Fibroblast of villous mesenchyme (primary cell): ENCODE results near the gene GEMIN7. TPM values are rescaled to one million over a fixed set of nuclear protein-coding genes. Genes with fewer than 3 reads are reported as not detected.

Experiments used
- DNase-seq: peaks from one replicate; pipeline ENCODE4 v3.0.0-alpha.2; 2010; ENCODE audit warnings: low read depth
- H3K4me3 ChIP-seq: 2 replicates; pipeline ENCODE4 v1.5.1; 2011; ENCODE audit warnings: low read depth, mild to moderate bottlenecking, low read length
- CTCF ChIP-seq: IDR thresholded peaks from 2 replicates; pipeline ENCODE4 v1.5.1; 2012; ENCODE audit warnings: low read depth, mild to moderate bottlenecking, low read length; ENCODE audit not compliant: insufficient read depth
- total RNA-seq: library from RNA; depleted of rRNA; stranded (reverse); fragments of >200 nt; gene quantifications from 2 replicates; pipeline ENCODE4 v1.2.3, GENCODE V29; 2012

GEMIN7 gene
- total RNA-seq, 1 donor = 16.0 TPM

GRCh38 chr19:45070861-45071544, 8.1 kb upstream of the GEMIN7 start:
- no peak for DNase-seq
- no peak for TF ChIP-seq CTCF

GRCh38 chr19:45071545-45071938, 7.5 kb upstream of the GEMIN7 start:
- no peak for DNase-seq
- TF ChIP-seq CTCF = no peak
- no peak overlapping the region for H3K4me3 ChIP-seq

More at GRCh38 chr19:45070861-45071544, 8.1 kb upstream of the GEMIN7 start:
- H3K4me3 ChIP-seq = no peak overlapping the region

DNA sequence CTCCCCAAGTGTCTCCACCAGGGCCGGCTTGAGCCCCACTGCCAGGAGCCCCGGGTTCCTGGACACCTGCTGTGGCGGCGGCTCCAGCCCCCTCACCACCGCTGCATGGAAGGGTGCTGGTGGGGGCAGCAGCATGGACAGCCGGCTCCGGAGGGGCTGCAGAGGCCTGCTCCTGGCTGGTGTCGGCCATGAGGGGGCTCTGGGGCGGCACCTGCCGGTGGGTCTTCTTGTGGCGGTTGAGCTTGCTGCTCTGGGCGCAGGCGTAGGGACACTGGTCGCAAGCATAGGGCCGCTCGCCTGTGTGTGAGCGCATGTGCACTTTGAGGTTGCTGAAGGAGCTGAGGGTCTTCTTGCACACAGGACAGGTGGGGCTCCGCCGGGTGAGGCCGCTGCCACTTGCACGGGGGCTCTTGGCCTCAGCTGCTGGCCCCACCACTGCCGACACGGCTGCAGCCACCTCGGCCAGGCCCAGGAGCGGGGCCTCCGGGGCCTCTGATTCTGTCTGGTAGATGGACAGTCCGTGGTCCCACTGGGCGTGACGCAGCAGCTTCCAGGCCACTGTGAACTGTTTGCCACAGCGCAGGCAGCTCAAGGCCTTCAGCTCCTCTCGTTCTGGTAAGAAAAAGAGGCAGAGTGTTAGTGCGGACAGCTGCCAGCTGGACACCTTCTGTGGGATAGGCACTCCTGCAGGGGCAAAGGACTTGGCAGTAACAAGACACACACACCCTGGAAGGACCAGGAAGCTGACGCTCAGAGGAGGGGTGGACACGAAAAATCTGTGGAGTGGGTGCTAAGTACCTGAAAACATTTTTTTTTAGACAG, 6.9 kb upstream of the GEMIN7 start:
- H3K4me3 ChIP-seq = no peak overlapping the region
- TF ChIP-seq CTCF = no peak
- no peak for DNase-seq

DNA sequence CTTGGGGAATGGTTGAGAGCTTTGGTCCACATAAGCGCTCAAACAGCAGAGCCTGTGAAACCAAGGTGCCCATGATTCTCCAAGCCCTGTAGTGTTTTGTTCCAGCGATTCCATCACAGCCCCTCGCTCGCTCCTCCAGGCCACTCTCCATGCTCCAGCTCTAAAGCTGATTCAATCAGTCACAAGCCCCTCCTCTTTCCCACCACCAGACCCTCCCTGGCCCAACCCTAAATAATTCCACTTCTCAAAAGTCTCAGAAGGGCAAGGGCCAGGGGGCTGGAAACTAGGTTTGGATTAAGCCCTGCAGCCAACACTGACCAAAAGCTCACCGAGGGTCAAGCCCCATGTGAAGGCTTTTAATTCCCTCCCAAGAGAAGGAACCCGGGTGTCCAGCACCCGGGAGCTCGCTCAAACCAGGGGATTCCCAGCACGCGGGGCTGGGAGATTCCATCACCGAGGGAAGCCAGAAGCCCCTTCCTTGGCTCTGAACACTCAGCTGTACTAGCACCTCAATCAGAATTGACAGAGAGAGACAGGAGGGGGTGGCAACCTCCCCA, 4.2 kb upstream of the GEMIN7 start:
- TF ChIP-seq CTCF = no peak
- H3K4me3 ChIP-seq = peak overlapping the region; percentile 65
- no peak for DNase-seq

GRCh38 chr19:45075301-45076028, 3.6 kb upstream of the GEMIN7 start:
- DNase-seq = peak; percentile 58
- TF ChIP-seq CTCF = no peak
- peak overlapping the region; percentile 65 for H3K4me3 ChIP-seq

GRCh38 chr19:45076029-45076850, 2.8 kb upstream of the GEMIN7 start, which contains the start of gene ZNF296:
Gene ZNF296, minus strand, starts transcription at chr19:45076478. Its CDS starts 105 bp downstream, at chr19:45076373.
- DNase-seq = peak; percentile 34
- TF ChIP-seq CTCF = no peak
- H3K4me3 ChIP-seq = peak within 1 kb of the TSS; percentile 65
